CD4-positive, alpha-beta T cell treated with Interferon gamma for 1 hour (primary cell): ENCODE data around the gene KRT76.
"Not testable (repeated sequence)": the region's sequence is repeated elsewhere in the genome, so short reads cannot be mapped to it uniquely, and the experiment has no call there.

ENCODE experiments used
- DNase-seq: peaks from one replicate; pipeline ENCODE4 v3.0.0-alpha.2; 2020

The KRT76 gene

GRCh38 chr12:52779914-52780313 lies 2.8 kb upstream of the KRT76 start:
- DNase-seq, result no peak

GRCh38 chr12:52778833-52779232 lies 1.7 kb upstream of the KRT76 start:
- no peak for DNase-seq

GRCh38 chr12:52777566-52777965 lies 421 bp upstream of the KRT76 start:
- no peak for DNase-seq

- no peak for DNase-seq
Observed at GRCh38 chr12:52776435-52776834, 710 bp downstream of the KRT76 start.

- DNase-seq, result no peak
Observed at GRCh38 chr12:52774629-52775250, 2.4 kb downstream of the KRT76 start.

- DNase-seq, result no peak
Observed at GRCh38 chr12:52772772-52773171, 4.4 kb downstream of the KRT76 start.

- DNase-seq, result no peak
Observed at GRCh38 chr12:52772188-52772587, 5.0 kb downstream of the KRT76 start.

- DNase-seq, result no peak
Observed at GRCh38 chr12:52771505-52771904, 5.6 kb downstream of the KRT76 start.

- DNase-seq, result no peak
Observed at GRCh38 chr12:52771088-52771487, 6.1 kb downstream of the KRT76 start.

- DNase-seq, result no peak
Observed at GRCh38 chr12:52769946-52770345, 7.2 kb downstream of the KRT76 start.

GRCh38 chr12:52769354-52769753 lies 7.8 kb downstream of the KRT76 start:
- no peak for DNase-seq

- no peak for DNase-seq
Observed at GRCh38 chr12:52768479-52769200, 8.5 kb downstream of the KRT76 start.

GRCh38 chr12:52767427-52767826 lies 9.7 kb downstream of the KRT76 start:
- no peak for DNase-seq

GRCh38 chr12:52767020-52767379 lies 10.1 kb downstream of the KRT76 start:
- no peak for DNase-seq

- no peak for DNase-seq
Observed at GRCh38 chr12:52766351-52767019, 10.7 kb downstream of the KRT76 start.

GRCh38 chr12:52765702-52766101 lies 11.4 kb downstream of the KRT76 start:
- no peak for DNase-seq

GRCh38 chr12:52763991-52764390 lies 13.2 kb downstream of the KRT76 start:
- no peak for DNase-seq

- no peak for DNase-seq
Observed at GRCh38 chr12:52763036-52763659, 14.0 kb downstream of the KRT76 start.

GRCh38 chr12:52761802-52762201 lies 15.3 kb downstream of the KRT76 start:
- DNase-seq, result no peak

- DNase-seq, result not testable (repeated sequence)
Observed at GRCh38 chr12:52761218-52761617, 15.9 kb downstream of the KRT76 start.

- no peak for DNase-seq
Observed at GRCh38 chr12:52760623-52761022, 16.5 kb downstream of the KRT76 start.

GRCh38 chr12:52759695-52760094 lies 17.4 kb downstream of the KRT76 start:
- no peak for DNase-seq

GRCh38 chr12:52759218-52759617 lies 17.9 kb downstream of the KRT76 start:
- DNase-seq, result no peak
